Activated CD4-positive, alpha-beta T cell treated with anti-CD3 and anti-CD28 coated beads, Interleukin-2, amount 10 ng/mL, durations not matched to agents 24 days and 14 days (primary cell): ENCODE data around the gene GJB6. TPM values are rescaled to one million over a fixed set of nuclear protein-coding genes. Genes with fewer than 3 reads are reported as not detected.

Experiments used
- DNase-seq: peaks from one replicate; pipeline ENCODE4 v3.0.0; 2022
- H3K27ac Mint-ChIP-seq: one replicate; pipeline ENCODE4 v1.8.0; 2022; ENCODE audit warnings: mild to moderate bottlenecking, mixed read lengths
- H3K27me3 Mint-ChIP-seq: one replicate; pipeline ENCODE4 v1.8.0; 2022; ENCODE audit warnings: mixed read lengths
- H3K36me3 Mint-ChIP-seq: one replicate; pipeline ENCODE4 v1.8.0; 2022; ENCODE audit warnings: low read depth, mild to moderate bottlenecking, mixed read lengths
- H3K4me1 Mint-ChIP-seq: one replicate; pipeline ENCODE4 v1.8.0; 2021; ENCODE audit warnings: mixed read lengths
- H3K4me3 Mint-ChIP-seq: one replicate; pipeline ENCODE4 v1.8.0; 2022; ENCODE audit warnings: mild to moderate bottlenecking, moderate library complexity, mixed read lengths
- H3K9me3 Mint-ChIP-seq: one replicate; pipeline ENCODE4 v1.8.0; 2021; ENCODE audit warnings: mixed read lengths
- intact Hi-C: fragments of 100-400 bp; cut with micrococcal nuclease; formaldehyde crosslinking; loops from one replicate; pipeline ENCODE4 v1.15.1; 2023
- total RNA-seq: library from RNA; stranded (reverse); gene quantifications from 2 replicates; pipeline ENCODE4 v1.2.3, GENCODE V29; 2022

The GJB6 gene
- total RNA-seq, 1 donor from 2014 or later: 0.91 TPM

DNA sequence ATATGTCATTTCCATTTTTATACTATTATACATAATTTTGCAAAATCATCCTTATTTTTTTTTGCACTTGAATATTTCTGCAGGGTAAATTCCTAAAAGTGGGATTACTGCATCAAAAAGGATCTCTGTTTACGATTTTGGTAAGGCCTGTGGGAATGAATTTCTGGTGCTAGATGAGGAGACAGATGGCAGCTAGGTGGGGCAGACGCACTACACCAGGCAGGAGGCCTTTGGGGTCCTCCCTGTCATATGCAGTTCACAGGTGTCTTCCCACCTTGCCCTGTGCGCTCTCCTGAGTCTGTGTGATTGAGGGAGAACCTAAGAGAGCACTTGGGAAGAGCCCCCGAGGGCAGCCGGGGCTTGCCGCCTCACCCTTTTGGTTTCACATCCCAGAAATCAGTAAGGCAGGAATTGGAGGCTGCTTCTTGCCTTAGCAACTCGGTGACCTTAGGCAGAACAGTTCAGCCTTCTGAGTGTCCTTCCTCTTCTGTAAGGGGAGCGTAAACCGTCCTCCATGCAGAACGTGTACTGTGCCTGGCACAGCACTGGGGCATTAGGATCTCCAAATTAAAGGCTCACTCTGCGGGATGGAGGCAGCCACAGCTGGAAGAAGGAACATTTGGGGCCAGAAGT, 25.9 kb downstream of the GJB6 start:
- peak; percentile 45 for DNase-seq
- H3K4me1 Mint-ChIP-seq: peaks cover 2% of the 10 kb centered on the region
- peaks cover 22% of the 10 kb centered on the region for H3K27me3 Mint-ChIP-seq
- intact Hi-C loops: no loop called here
- H3K9me3 Mint-ChIP-seq: peaks cover 3% of the 10 kb centered on the region
- H3K27ac Mint-ChIP-seq: no peak overlapping the region
- H3K4me3 Mint-ChIP-seq: no peak overlapping the region
- H3K36me3 Mint-ChIP-seq: no peaks in the 10 kb centered on the region

DNA sequence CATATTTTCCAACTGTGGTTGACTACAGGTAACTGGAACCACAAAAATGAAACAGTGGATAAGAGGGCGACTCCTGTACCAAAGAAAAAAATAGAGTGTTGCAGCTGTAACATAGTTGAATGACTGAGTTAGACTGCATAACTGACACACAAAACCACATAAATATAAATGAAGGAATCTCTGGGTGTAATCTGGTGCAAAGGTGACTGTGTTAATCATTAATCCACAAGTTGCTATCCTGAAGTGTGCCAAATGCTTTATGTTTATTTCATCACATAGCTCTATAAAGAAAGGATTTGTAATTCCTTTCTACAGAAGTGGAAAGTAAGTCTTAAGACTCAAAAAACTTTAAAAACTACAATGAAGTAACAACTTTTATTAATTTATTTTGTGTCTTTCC, 33.3 kb downstream of the GJB6 start:
- Mint-ChIP-seq H3K9me3 (peaks cover 3% of the 10 kb centered on the region), H3K27me3 (peaks cover 46% of the 10 kb centered on the region), H3K4me3 (no peak overlapping the region), H3K4me1 (peaks cover 19% of the 10 kb centered on the region), H3K27ac (no peak overlapping the region), H3K36me3 (no peaks in the 10 kb centered on the region)
- DNase-seq: peak; percentile 23
- intact Hi-C loops: loop anchor here (5.0 kb wide), 2 partner anchors 214 to 504 kb away; partner anchors contain the start of gene IL17D

- no peak overlapping the region for H3K27ac Mint-ChIP-seq
- no peaks in the 10 kb centered on the region for H3K36me3 Mint-ChIP-seq
- peaks cover 3% of the 10 kb centered on the region for H3K9me3 Mint-ChIP-seq
- peaks cover 49% of the 10 kb centered on the region for H3K27me3 Mint-ChIP-seq
- intact Hi-C loops: loop anchor here (1.0 to 5.0 kb wide), 4 partner anchors 15 to 505 kb away; partner anchors contain the start of gene IL17D
- DNase-seq: peak; percentile 71
- H3K4me3 Mint-ChIP-seq: no peak overlapping the region
- peaks cover 25% of the 10 kb centered on the region for H3K4me1 Mint-ChIP-seq
These were observed 34.7 kb downstream of the GJB6 start for GRCh38 chr13:20197361-20197834.

DNA sequence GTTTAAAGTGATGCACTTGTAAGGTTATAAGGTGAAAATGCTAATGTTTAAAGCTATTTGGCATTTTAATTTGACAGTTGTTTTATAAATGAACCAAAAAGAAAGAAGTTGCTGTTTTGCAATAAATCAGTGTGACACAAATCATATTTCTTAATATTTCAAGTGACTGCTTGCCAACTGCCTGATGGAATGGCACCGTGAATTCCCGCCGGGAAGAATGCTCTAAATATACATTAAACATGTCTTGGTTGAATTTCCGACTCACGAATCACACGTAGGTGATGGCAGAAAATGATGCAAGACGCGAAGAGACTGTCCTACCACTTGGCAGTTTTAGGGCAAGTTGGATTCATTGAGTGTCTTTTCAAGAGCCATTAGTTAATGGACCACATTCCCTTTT, 36.3 kb downstream of the GJB6 start:
- Mint-ChIP-seq H3K4me1 (peaks cover 27% of the 10 kb centered on the region), H3K9me3 (no peaks in the 10 kb centered on the region), H3K4me3 (no peak overlapping the region), H3K27me3 (peaks cover 60% of the 10 kb centered on the region), H3K36me3 (no peaks in the 10 kb centered on the region), H3K27ac (no peak overlapping the region)
- peak; percentile 48 for DNase-seq
- intact Hi-C loops: loop anchor here (2.0 to 5.0 kb wide), 3 partner anchors 13 to 506 kb away; partner anchors contain the start of gene IL17D

GRCh38 chr13:20193907-20194631, 38.0 kb downstream of the GJB6 start:
- no peaks in the 10 kb centered on the region for H3K9me3 Mint-ChIP-seq
- intact Hi-C loops: no loop called here
- DNase-seq: peak; percentile 72
- peak overlapping the region; percentile 25 for H3K27ac Mint-ChIP-seq
- peak overlapping the region; percentile 69 for H3K4me3 Mint-ChIP-seq
- no peaks in the 10 kb centered on the region for H3K36me3 Mint-ChIP-seq
- peaks cover 65% of the 10 kb centered on the region for H3K27me3 Mint-ChIP-seq
- peaks cover 32% of the 10 kb centered on the region for H3K4me1 Mint-ChIP-seq

- H3K27me3 Mint-ChIP-seq: peaks cover 64% of the 10 kb centered on the region
These were observed 38.8 kb downstream of the GJB6 start for GRCh38 chr13:20193162-20193906.

DNA sequence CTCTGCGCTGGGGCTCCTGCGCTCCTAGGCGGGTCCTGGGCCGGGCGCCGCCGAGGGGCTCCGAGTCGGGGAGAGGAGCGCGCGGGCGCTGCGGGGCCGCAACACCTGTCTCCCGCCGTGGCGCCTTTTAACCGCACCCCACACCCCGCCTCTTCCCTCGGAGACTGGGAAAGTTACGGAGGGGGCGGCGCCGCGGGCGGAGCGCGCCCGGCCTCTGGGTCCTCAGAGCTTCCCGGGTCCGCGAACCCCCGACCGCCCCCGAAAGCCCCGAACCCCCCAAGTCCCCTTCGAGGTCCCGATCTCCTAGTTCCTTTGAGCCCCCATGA, 39.3 kb downstream of the GJB6 start, which contains the start of gene GJB2:
Gene GJB2 (minus strand): TSS at position 103 of the 326 bp plus-strand sequence. CDS start 3,357 bp downstream, outside the sequence.
- Mint-ChIP-seq H3K27me3 (peaks cover 62% of the 10 kb centered on the region), H3K36me3 (no peaks in the 10 kb centered on the region), H3K27ac (peak within 1 kb of the TSS; percentile 26), H3K4me1 (peaks cover 30% of the 10 kb centered on the region), H3K9me3 (no peaks in the 10 kb centered on the region), H3K4me3 (peak within 1 kb of the TSS; percentile 69)
- intact Hi-C loops: no loop called here
- peak; percentile 75 for DNase-seq

More at GRCh38 chr13:20193162-20193906, 38.8 kb downstream of the GJB6 start:
- Mint-ChIP-seq H3K4me1 (peaks cover 30% of the 10 kb centered on the region), H3K36me3 (no peaks in the 10 kb centered on the region), H3K9me3 (no peaks in the 10 kb centered on the region), H3K27ac (no peak overlapping the region), H3K4me3 (peak overlapping the region; percentile 69)
- peak; percentile 67 for DNase-seq
- intact Hi-C loops: no loop called here

- peak; percentile 72 for DNase-seq
- Mint-ChIP-seq H3K4me3 (peak overlapping the region; percentile 66), H3K4me1 (peaks cover 30% of the 10 kb centered on the region), H3K9me3 (no peaks in the 10 kb centered on the region), H3K27me3 (peaks cover 62% of the 10 kb centered on the region), H3K27ac (peak overlapping the region; percentile 26), H3K36me3 (no peaks in the 10 kb centered on the region)
- intact Hi-C loops: no loop called here
These were observed 39.8 kb downstream of the GJB6 start for GRCh38 chr13:20192158-20192835.

DNA sequence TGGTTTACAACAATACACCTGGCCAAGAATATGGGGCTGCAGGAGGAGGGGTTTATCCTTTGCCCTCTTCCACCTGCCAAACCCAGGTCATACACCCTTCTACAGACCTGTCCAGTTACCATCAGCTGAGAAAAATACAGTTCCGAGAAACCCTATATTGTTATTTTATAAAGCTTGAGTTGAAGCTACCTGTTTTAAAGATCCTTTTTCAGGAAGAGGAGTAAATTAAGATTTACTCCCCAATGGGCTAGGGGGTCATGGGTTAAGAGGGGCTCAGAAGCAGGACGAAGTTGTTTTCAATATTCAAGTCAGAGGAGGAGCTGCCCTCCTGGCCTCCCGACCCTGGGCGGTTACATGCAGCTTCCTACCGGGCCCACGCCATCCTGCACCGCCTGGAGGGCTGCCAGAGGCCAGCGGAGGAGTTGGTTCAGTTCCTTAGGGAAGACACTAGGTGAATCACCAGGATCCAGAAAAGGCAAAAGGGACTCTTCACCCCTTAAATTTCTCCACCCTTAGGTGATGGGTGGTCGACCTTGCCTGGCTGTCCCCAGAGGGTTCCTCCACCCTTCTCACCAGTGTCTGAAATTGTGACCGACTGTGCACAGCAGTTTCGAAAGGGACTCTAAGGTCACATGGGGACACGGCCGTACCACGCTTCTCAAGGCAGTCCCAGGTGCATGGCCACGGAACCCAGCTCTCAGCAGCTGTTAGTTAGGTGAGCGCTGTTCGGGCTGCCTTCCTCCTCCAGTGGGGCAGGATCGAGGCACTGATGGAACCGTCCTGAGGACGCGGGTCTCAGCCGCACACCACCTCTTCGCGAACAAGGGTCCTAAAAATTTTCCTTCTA, 40.6 kb downstream of the GJB6 start:
- no peaks in the 10 kb centered on the region for H3K9me3 Mint-ChIP-seq
- no peaks in the 10 kb centered on the region for H3K36me3 Mint-ChIP-seq
- peak overlapping the region; percentile 66 for H3K4me3 Mint-ChIP-seq
- intact Hi-C loops: no loop called here
- H3K27me3 Mint-ChIP-seq: peaks cover 57% of the 10 kb centered on the region
- DNase-seq: peak; percentile 51
- peaks cover 25% of the 10 kb centered on the region for H3K4me1 Mint-ChIP-seq
- peak overlapping the region; percentile 26 for H3K27ac Mint-ChIP-seq

- H3K9me3 Mint-ChIP-seq: no peaks in the 10 kb centered on the region
- no peaks in the 10 kb centered on the region for H3K36me3 Mint-ChIP-seq
- peaks cover 51% of the 10 kb centered on the region for H3K27me3 Mint-ChIP-seq
- H3K4me1 Mint-ChIP-seq: peaks cover 25% of the 10 kb centered on the region
- no peak overlapping the region for H3K4me3 Mint-ChIP-seq
- no peak overlapping the region for H3K27ac Mint-ChIP-seq
- intact Hi-C loops: no loop called here
- DNase-seq: no peak
These were observed 41.4 kb downstream of the GJB6 start for GRCh38 chr13:20190481-20191310.

GRCh38 chr13:20190076-20190475, 42.0 kb downstream of the GJB6 start:
- H3K36me3 Mint-ChIP-seq: no peaks in the 10 kb centered on the region
- peaks cover 45% of the 10 kb centered on the region for H3K27me3 Mint-ChIP-seq
- H3K9me3 Mint-ChIP-seq: no peaks in the 10 kb centered on the region
- no peak for DNase-seq
- intact Hi-C loops: no loop called here
- H3K27ac Mint-ChIP-seq: no peak overlapping the region
- peaks cover 25% of the 10 kb centered on the region for H3K4me1 Mint-ChIP-seq
- no peak overlapping the region for H3K4me3 Mint-ChIP-seq
